Right lobe of liver (tissue), 6 donors: ENCODE data around the gene SMIM20. TPM values are rescaled to one million over a fixed set of nuclear protein-coding genes. Genes with fewer than 3 reads are reported as not detected.

Experiments used
- ATAC-seq, 4 donors: fragments of 200-7000 bp; cut with Tn5 transposase; one replicate each; pipeline ENCODE4 v1.9.1; 2020; ENCODE audit warnings: mild to moderate bottlenecking in 4 of 4, moderate library complexity in 4 of 4
- DNase-seq, 3 donors: peaks; one replicate each; pipeline ENCODE4 v3.0.0-alpha.2; 2020
- H3K27ac ChIP-seq, 3 donors: fragments of 200-600 bp; one replicate each; pipeline ENCODE4 v1.8.0; 2022
- H3K27me3 ChIP-seq, 2 donors: fragments of 200-600 bp; one replicate each; pipeline ENCODE4 v1.8.0; 2022
- H3K36me3 ChIP-seq, 4 donors: fragments of 200-600 bp; sonication (generic) in 1 of 4; one replicate each; pipeline versions ENCODE4 v1.5.1 to v1.8.0; 2017 to 2022; ENCODE audit warnings: control low read depth in 1 of 4
- H3K4me1 ChIP-seq, 4 donors: fragments of 200-600 bp; sonication (generic) in 1 of 4; one replicate each; pipeline versions ENCODE4 v1.5.1 to v1.8.0; 2017 to 2022; ENCODE audit warnings: control low read depth in 1 of 4
- H3K4me3 ChIP-seq, 3 donors: fragments of 200-600 bp; one replicate each; pipeline ENCODE4 v1.8.0; 2022
- H3K9me3 ChIP-seq, 4 donors: fragments of 200-600 bp; sonication (generic) in 1 of 4; one replicate each; pipeline versions ENCODE4 v1.5.1 to v1.8.0; 2017 to 2022; ENCODE audit warnings: control low read depth in 1 of 4
- CTCF ChIP-seq, 4 donors: fragments of 200-600 bp in 3 of 4; fragments of 450-650 bp in 1 of 4; IDR thresholded peaks; one replicate each; pipeline versions ENCODE4 v1.5.1 to v1.8.0; 2016 to 2022; ENCODE audit warnings: antibody characterized with exemption in 4 of 4, mild to moderate bottlenecking in 2 of 4
- POLR2A ChIP-seq: fragments of 450-650 bp; IDR thresholded peaks from one replicate; pipeline ENCODE4 v1.6.1; 2017; ENCODE audit warnings: antibody characterized with exemption, mild to moderate bottlenecking
- WGBS: methylation state at CpG from one replicate; pipeline ENCODE4 v1.1.6; 2018; ENCODE audit warnings: low coverage, low lambda C conversion rate; ENCODE audit not compliant: insufficient coverage; ENCODE audit errors: missing lambda C conversion rate; 5-methylcytosine and 5-hydroxymethylcytosine counted together
- intact Hi-C, 2 donors: fragments of 100-400 bp; cut with DNase I; formaldehyde crosslinking; loops; one replicate each; pipeline versions ENCODE4 v1.11.2 to v1.14.1; 2022
- total RNA-seq, 6 experiments: library from RNA; depleted of rRNA in 2 of 6; stranded (reverse); fragments of >200 nt in 2 of 6; fragmentation: NEBNext Ultra II Directional in 3 of 6; extraction: Animal tissue kit (Norgen Biotek cat#: 25700) in 3 of 6; gene quantifications; one replicate each; pipeline versions ENCODE4 v1.1.0 to v1.2.4, GENCODE V29; 2016 to 2023
- donor health status: DM: no; HTN: yes; CAD: no.
- donor health status: DM: no; HTN: no; CAD: no.
- donor health status: DM: no; HTN: no; CAD: no.
- donor health status: DM: no; HTN: yes; CAD: no.
- donor health status: DM: no; HTN: yes; CAD: no.

Gene SMIM20
- total RNA-seq, 6 experiments from 2014 or later: 16.0 to 32.5 (median 21.9) TPM

GRCh38 chr4:25930731-25931354 is 16.8 kb downstream of the SMIM20 start:
- H3K4me3 ChIP-seq: no peak overlapping the region
- DNase-seq (no peak), ATAC-seq (no peak)
- H3K4me1 ChIP-seq: no peaks in the 10 kb centered on the region
- no peaks in the 10 kb centered on the region for H3K27me3 ChIP-seq
- intact Hi-C loops: no loop called here
- peaks cover 0 to 5% (median 0%) of the 10 kb centered on the region in 4 donors for H3K36me3 ChIP-seq
- H3K27ac ChIP-seq: no peak overlapping the region
- TF ChIP-seq CTCF (IDR thresholded peaks at IDR 0.05): no peak
- TF ChIP-seq POLR2A: no peak
- no peaks in the 10 kb centered on the region for H3K9me3 ChIP-seq
- 82% methylated on average over 6 of the region's 6 CpGs for WGBS

- intact Hi-C loops: no loop called here
- Histone ChIP-seq H3K9me3 (no peaks in the 10 kb centered on the region), H3K27me3 (no peaks in the 10 kb centered on the region), H3K4me3 (no peak overlapping the region), H3K4me1 (no peaks in the 10 kb centered on the region), H3K36me3 (no peaks in the 10 kb centered on the region), H3K27ac (no peak overlapping the region)
- WGBS: no CpG with 5 or more reads among the region's 2 CpGs
- TF ChIP-seq CTCF (IDR thresholded peaks at IDR 0.05) (no peak), POLR2A (no peak)
- DNase-seq (no peak), ATAC-seq (no peak)
Measured at GRCh38 chr4:25936696-25937095, 22.7 kb downstream of the SMIM20 start.

GRCh38 chr4:25937801-25938200 is 23.8 kb downstream of the SMIM20 start:
- intact Hi-C loops: no loop called here

GRCh38 chr4:25938366-25938765 is 24.3 kb downstream of the SMIM20 start:
- DNase-seq (no peak), ATAC-seq (no peak)
- Histone ChIP-seq H3K27me3 (no peaks in the 10 kb centered on the region), H3K9me3 (no peaks in the 10 kb centered on the region), H3K27ac (no peak overlapping the region), H3K4me1 (no peaks in the 10 kb centered on the region), H3K4me3 (no peak overlapping the region), H3K36me3 (no peaks in the 10 kb centered on the region)
- WGBS: 90% methylated on average over 5 of the region's 6 CpGs
- intact Hi-C loops: no loop called here
- TF ChIP-seq POLR2A: no peak
- no peak for TF ChIP-seq CTCF (IDR thresholded peaks at IDR 0.05)

More at GRCh38 chr4:25937801-25938200, 23.8 kb downstream of the SMIM20 start:
- WGBS: 46% methylated on average over 1 of the region's 1 CpG
- no peaks in the 10 kb centered on the region for H3K4me1 ChIP-seq
- TF ChIP-seq POLR2A (no peak), CTCF (IDR thresholded peaks at IDR 0.05) (no peak)
- DNase-seq (no peak), ATAC-seq (no peak)
- no peak overlapping the region for H3K4me3 ChIP-seq
- H3K27me3 ChIP-seq: no peaks in the 10 kb centered on the region
- H3K36me3 ChIP-seq: no peaks in the 10 kb centered on the region
- no peaks in the 10 kb centered on the region for H3K9me3 ChIP-seq
- no peak overlapping the region for H3K27ac ChIP-seq
